Activated CD8-positive, alpha-beta T cell treated with anti-CD3 and anti-CD28 coated beads for 36 hours (primary cell): ENCODE results near the gene R3HDM4. TPM values are rescaled to one million over a fixed set of nuclear protein-coding genes. Genes with fewer than 3 reads are reported as not detected.
"Not testable (repeated sequence)": the region's sequence is repeated elsewhere in the genome, so short reads cannot be mapped to it uniquely, and the experiment has no call there.

Experiments
- ATAC-seq: fragments of 200-7000 bp; cut with Tn5 transposase; one replicate; pipeline ENCODE4 v1.10.0; 2021; ENCODE audit warnings: mild to moderate bottlenecking, moderate library complexity
- CTCF ChIA-PET: fragments of 350-600 bp; sonication (Branson Sonifier 250); formaldehyde crosslinking; loops from one replicate; lab custom pipeline; 2021; ENCODE audit warnings: antibody characterized with exemption; lab: Charles Lee
- POLR2A ChIA-PET: fragments of 350-600 bp; sonication (Branson Sonifier 250); formaldehyde crosslinking; loops from one replicate; lab custom pipeline; 2021; ENCODE audit warnings: antibody characterized with exemption; lab: Charles Lee
- DNase-seq: peaks from one replicate; pipeline ENCODE4 v3.0.0-alpha.2; 2020
- H3K27ac Mint-ChIP-seq: one replicate; pipeline ENCODE4 v1.8.0; 2021; ENCODE audit warnings: mild to moderate bottlenecking, mixed read lengths
- H3K27me3 Mint-ChIP-seq: one replicate; pipeline ENCODE4 v1.8.0; 2021; ENCODE audit warnings: mixed read lengths
- H3K36me3 Mint-ChIP-seq: one replicate; pipeline ENCODE4 v1.8.0; 2021; ENCODE audit warnings: low read depth, mixed read lengths
- H3K4me1 Mint-ChIP-seq: one replicate; pipeline ENCODE4 v1.8.0; 2021; ENCODE audit warnings: low read depth, mixed read lengths
- H3K4me3 Mint-ChIP-seq: one replicate; pipeline ENCODE4 v1.8.0; 2021; ENCODE audit warnings: mild to moderate bottlenecking, moderate library complexity, mixed read lengths
- H3K9me3 Mint-ChIP-seq: one replicate; pipeline ENCODE4 v1.8.0; 2021; ENCODE audit warnings: mixed read lengths
- CTCF ChIP-seq: fragments of 200-600 bp; IDR thresholded peaks from one replicate; pipeline ENCODE4 v1.8.0; 2022; ENCODE audit warnings: antibody characterized with exemption, mild to moderate bottlenecking
- intact Hi-C: fragments of 100-400 bp; cut with micrococcal nuclease; formaldehyde crosslinking; loops from one replicate; pipeline ENCODE4 v1.10.0; 2022
- total RNA-seq, 2 experiments: library from RNA; stranded (reverse); gene quantifications; one replicate each; pipeline ENCODE4 v1.2.3, GENCODE V29; 2021

The R3HDM4 gene
- total RNA-seq, 2 experiments from 2014 or later = 58.4 to 61.5 TPM

- Mint-ChIP-seq H3K9me3 (no peaks in the 10 kb centered on the region), H3K27ac (no peak overlapping the region), H3K4me3 (no peak overlapping the region), H3K4me1 (peaks cover 5% of the 10 kb centered on the region), H3K36me3 (no peaks in the 10 kb centered on the region), H3K27me3 (no peaks in the 10 kb centered on the region)
- ChIA-PET CTCF (no interaction called here), POLR2A (no interaction called here)
- no peak for TF ChIP-seq CTCF
- ATAC-seq = peak; percentile 76
- peak; percentile 59 for DNase-seq
- intact Hi-C loops = no loop called here
These were observed 46.2 kb upstream of the R3HDM4 start for GRCh38 chr19:958967-959855.

GRCh38 chr19:957578-957977 lies 44.6 kb upstream of the R3HDM4 start:
- CTCF ChIA-PET, H3K4me1 Mint-ChIP-seq, H3K27me3 Mint-ChIP-seq, H3K4me3 Mint-ChIP-seq, ATAC-seq, H3K9me3 Mint-ChIP-seq, DNase-seq, H3K36me3 Mint-ChIP-seq, intact Hi-C loops, POLR2A ChIA-PET, H3K27ac Mint-ChIP-seq: not testable (repeated sequence)

- H3K27me3 Mint-ChIP-seq = no peaks in the 10 kb centered on the region
- CTCF ChIA-PET = no interaction called here
- no peaks in the 10 kb centered on the region for H3K36me3 Mint-ChIP-seq
- no peak for TF ChIP-seq CTCF
- H3K27ac Mint-ChIP-seq = no peak overlapping the region
- H3K4me3 Mint-ChIP-seq = no peak overlapping the region
- H3K9me3 Mint-ChIP-seq = no peaks in the 10 kb centered on the region
- ATAC-seq (no peak), DNase-seq (no peak)
- intact Hi-C loops = no loop called here
- H3K4me1 Mint-ChIP-seq = peaks cover 10% of the 10 kb centered on the region
- POLR2A ChIA-PET = interaction anchor here (0.6 kb wide), 1 partner anchor 148 kb away, joined by 3 read pairs; no protein-coding TSS in a partner anchor
These were observed 43.9 kb upstream of the R3HDM4 start for GRCh38 chr19:956766-957440.

- H3K4me3 Mint-ChIP-seq = no peak overlapping the region
- no peak for ATAC-seq
- H3K4me1 Mint-ChIP-seq = peaks cover 12% of the 10 kb centered on the region
- intact Hi-C loops = no loop called here
- no peak overlapping the region for H3K27ac Mint-ChIP-seq
- POLR2A ChIA-PET = interaction anchor here (0.6 kb wide), 2 partner anchors 148 to 262 kb away, joined by 3 read pairs; no protein-coding TSS in a partner anchor
- TF ChIP-seq CTCF = no peak
- CTCF ChIA-PET = no interaction called here
- no peaks in the 10 kb centered on the region for H3K36me3 Mint-ChIP-seq
- H3K27me3 Mint-ChIP-seq = no peaks in the 10 kb centered on the region
- no peak for DNase-seq
- no peaks in the 10 kb centered on the region for H3K9me3 Mint-ChIP-seq
These were observed 43.1 kb upstream of the R3HDM4 start for GRCh38 chr19:955803-956765.
